ENCODE measurements around the gene DPY19L3.
"Not testable (repeated sequence)": the region's sequence is repeated elsewhere in the genome, so short reads cannot be mapped to it uniquely, and the experiment has no call there.

Gene DPY19L3

GRCh38 chr19:32397671-32398101 lies 7.9 kb upstream of the DPY19L3 start:
- no peak for DNase-seq

GRCh38 chr19:32401992-32402391 lies 3.6 kb upstream of the DPY19L3 start:
- no peak for DNase-seq

GRCh38 chr19:32403291-32403995 lies 2.1 kb upstream of the DPY19L3 start:
- no peak for DNase-seq

DNA sequence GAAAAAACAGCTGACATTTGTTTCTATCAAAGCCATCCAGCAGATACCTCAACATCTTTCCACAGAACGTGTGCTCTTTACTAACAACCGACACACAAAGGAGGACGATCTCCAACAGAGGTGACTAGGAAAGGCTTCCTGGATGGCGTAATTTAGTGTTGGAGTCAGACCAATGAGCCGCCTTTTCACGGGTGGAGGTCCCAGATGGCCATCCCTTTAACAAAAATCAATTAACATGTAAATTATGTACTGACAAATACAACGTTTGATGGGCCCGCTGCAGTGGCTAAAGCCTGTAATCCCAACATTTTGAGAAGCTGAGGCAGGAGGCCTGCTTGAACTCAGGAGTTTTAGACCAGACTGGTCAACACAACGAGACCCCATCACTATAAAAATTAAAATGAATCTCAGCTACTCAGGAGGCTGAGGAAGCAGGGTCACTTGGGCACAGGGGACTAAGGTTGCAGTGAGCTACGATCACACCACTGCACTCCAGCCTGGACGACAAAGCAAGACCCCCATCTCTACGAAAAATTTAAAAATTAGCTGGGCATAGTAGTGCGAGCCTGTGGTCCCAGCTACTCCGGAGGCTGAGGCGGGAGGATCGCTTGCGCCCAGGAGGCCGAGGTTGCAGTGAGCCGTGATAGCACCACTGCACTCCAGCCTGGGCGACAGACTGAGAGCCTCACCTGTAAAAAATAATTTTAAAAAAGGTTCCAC lies 1.2 kb upstream of the DPY19L3 start:
- DNase-seq = peak in 1 of 2 experiments; percentile 3

DNA sequence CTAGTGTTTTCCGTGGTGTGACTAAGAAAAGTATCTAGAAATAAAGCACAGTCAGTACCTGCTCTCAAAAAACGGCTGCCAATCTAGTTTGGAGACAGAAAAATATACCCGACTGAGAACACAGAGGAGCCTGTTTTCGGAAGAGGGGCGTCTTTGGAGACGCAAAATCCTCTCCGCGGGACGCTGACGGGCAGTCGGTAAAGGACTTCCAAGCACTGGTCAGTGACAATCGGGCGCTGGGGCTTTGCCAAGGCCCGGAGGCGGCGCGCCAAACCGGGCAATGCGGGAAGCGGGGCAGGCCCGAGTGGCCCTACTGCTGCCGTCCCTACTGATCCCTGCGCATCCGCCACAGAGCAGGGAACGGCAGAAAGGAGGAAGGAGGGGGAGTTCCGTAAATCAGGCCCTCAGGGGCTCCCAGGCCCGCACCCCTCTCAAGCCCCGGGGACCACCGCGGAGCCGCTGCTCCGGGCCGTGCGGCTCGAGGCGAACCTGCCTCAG lies 588 bp upstream of the DPY19L3 start:
- peak in 1 of 2 experiments; percentile 23 for DNase-seq

DNA sequence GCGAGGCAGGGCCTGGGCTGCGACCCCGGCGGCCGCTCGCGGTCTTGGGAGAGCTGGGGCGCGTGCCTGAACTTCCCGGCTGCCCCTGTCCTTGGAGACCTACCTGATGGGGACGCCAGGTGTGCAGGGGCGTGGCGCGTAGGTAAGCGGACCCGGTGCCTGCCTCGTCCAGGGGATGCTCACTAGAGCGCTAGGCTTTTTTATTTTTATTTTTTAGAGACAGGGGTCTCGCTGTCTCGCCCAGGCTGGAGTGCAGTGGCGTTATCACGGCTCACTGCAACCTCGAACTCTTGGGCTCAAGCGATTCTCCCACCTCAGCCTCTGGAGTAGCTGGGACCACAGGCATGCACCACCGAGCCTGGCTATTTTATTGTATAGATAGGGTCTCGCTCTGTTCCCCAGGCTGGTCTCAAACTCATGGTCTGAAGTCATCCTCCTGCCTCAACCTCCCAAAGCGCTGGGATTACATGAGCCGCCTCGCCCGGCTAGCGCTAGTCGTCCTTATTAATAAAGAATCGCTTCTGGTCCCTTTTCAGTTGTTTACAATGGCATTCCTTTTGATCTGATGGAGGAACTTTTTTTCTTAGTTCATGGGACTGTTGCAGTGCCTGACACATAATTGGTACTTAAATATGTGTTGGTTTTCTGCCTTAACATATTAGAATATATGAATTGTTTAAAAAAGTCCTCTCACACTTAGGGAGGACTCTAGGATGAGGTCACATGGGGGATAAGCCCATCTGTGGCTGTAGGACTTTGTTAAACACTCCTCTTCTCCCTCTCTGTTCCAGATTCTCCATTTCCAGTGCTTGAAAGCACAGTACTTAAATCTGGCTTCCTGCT lies 812 bp downstream of the DPY19L3 start:
- no peak for DNase-seq

DNA sequence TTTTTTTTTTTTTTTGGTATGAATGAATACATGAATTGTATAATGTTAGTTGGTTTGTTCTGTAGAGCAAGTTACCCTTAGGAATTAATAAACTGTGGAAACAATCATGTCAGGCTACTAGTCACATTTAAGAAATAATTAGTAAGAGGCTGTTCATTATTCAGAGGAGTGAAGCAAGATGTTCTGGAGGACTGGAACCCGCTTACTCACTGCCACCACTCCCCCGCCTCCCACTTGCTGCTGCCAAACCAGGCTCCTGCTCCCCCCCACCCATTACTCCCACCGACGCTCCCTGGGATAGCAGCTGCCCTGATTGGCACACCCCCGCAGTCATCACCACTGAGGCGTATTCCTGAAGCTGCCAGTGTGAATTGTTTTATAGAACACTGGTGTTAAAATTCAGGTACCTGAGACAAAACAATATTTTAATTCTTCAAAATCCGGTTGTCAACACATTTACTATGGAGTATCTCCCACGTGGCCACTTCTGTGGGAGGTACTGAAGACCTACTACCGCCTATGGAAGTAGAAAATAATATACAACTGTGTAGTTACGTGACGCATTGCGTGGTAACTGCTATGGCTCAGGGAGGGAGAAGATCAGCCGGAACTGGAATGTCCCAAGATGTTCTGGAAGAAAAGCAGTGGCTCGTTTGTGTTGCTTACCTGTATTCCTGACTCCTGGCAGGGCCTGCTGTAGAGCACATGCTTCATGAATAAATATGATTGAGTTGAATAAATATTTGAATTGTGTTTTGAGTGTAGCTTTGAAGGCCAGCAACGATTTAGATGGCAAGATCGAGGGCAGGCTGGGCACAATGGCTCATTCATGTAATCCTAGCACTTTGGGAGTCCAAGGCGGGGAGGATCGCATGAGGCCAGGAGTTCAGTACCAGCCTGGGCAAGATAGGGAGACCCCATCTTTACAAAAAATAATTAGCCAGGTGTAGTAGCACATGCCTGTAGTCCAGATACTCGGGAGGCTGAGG lies 1.7 kb downstream of the DPY19L3 start:
- DNase-seq = peak in 1 of 2 experiments; percentile 54

DNA sequence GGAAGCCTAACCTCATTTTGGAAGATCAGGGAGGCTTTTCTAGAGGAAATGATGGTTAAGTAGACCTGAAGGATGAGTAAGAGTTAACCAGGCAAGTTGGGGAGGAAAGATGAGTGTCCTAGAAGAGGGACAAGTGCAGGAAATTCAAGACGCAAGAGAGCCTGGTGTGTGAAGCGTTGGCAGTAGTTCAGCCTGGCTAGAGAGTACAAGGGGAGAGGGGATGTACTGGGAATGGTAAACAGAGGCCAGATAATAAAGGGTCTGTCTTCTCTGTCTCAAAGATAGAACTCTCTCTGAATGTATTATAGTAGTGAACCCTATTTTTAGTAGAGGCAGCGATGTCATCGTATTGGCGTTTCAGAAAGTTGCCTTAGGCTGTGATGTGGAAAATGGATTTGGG lies 9.7 kb downstream of the DPY19L3 start:
- no peak for DNase-seq

GRCh38 chr19:32415669-32416068 lies 10.1 kb downstream of the DPY19L3 start:
- no peak for DNase-seq

DNA sequence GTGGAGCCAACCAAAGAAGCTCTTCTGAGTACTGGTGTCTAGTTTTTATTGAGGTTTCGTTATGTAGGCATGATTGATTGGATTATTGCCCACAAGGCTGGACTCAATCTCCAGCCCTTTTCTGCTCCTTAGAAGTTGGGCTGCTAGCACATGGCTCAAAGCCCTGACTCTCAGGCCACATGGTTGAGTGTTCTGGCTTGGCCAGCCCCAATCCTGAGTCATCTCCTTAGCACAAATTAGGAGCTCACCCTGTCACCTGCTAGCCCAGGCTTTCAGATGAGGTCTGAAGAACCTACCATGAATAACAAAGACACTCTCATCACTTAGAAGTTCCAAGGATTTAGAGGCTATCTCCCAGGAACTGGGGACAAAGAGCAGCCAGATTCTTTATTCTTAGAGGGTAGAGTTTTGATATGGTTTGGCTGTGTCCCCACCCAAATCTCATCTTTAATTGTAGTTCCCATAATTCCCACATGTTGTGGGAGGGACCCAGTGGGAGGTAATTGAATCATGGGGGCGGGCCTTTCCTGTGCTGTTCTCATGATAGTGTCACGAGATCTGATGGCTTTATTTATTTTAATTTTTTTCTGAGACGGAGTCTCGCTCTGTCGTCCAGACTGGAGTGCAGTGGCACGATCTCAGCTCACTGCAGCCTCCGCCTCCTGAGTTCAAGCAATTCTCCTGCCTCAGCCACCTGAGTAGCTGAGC lies 11.3 kb downstream of the DPY19L3 start:
- DNase-seq = no peak

GRCh38 chr19:32418155-32418554 lies 12.6 kb downstream of the DPY19L3 start:
- DNase-seq = no peak

GRCh38 chr19:32421589-32422361 lies 16.2 kb downstream of the DPY19L3 start:
- no peak for DNase-seq

DNA sequence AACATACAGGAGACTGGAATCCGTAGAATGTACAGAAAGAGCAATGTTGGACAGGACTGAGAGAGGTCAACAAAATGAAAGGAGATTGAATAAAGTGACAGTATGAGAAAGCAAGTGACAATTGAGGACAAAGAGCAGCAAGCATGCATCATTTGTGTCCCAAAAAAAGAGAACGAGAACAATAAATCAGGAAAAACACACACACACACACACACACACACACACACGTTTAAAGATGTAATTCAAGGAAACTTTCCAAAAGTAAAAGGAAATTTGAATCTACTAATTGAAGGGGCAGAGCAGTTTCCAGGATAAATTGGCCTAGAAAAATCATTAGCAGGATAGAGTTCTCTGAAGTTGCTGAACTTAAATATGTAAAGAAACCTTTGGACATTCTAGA lies 16.9 kb downstream of the DPY19L3 start:
- no peak for DNase-seq

GRCh38 chr19:32423944-32424343 lies 18.4 kb downstream of the DPY19L3 start:
- DNase-seq = not testable (repeated sequence)

- DNase-seq = no peak
These were observed 22.0 kb downstream of the DPY19L3 start for GRCh38 chr19:32427536-32427935.

GRCh38 chr19:32436692-32437091 lies 31.1 kb downstream of the DPY19L3 start:
- DNase-seq = no peak

- no peak for DNase-seq
These were observed 31.5 kb downstream of the DPY19L3 start for GRCh38 chr19:32437096-32437495.

- no peak for DNase-seq
These were observed 33.2 kb downstream of the DPY19L3 start for GRCh38 chr19:32438751-32439150.

GRCh38 chr19:32442650-32443049 lies 37.1 kb downstream of the DPY19L3 start:
- no peak for DNase-seq

DNA sequence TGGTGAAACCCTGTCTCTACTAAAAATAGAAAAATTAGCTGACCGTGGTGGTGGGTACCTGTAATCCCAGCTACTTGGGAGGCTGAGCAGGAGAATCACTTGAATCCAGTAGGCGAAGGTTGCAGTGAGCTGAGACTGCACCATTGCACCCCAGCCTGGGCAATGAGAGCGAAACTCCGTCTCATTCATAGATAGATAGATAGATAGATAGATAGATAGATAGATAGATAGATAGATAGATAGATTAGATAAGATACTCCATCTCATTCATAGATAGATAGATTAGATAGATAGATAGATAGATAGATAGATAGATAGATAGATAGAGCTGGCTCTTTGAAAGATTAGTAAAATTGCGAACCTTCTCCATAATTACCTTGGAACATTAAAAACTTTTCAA lies 42.0 kb downstream of the DPY19L3 start:
- DNase-seq = not testable (repeated sequence)

DNA sequence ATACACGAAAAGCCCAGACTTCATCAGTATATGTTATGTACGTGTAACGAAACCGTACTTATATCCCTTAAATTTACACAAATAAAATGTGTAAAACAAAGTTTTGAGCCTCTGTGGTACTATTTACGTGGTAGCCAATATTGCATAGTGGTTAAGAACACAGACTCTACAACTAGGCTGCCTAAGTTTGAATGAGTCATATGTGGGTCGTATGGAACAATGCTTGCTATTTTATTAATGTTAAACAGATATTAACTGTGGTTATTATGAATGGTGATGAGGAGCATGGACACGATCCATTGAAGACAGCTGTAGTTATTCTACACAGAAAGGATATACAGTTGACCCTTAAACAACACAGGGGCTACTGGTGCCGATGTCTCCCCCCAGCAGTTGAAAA lies 42.5 kb downstream of the DPY19L3 start:
- DNase-seq = no peak

Measured in NCI-H2081 (cell line).